ENCODE measurements around the gene CDC25C. TPM values are rescaled to one million over a fixed set of nuclear protein-coding genes. Genes with fewer than 3 reads are reported as not detected.

CDC25C gene
- total RNA-seq, 1 experiment from 2014 or later, result 19.3 TPM

GRCh38 chr5:138364576-138364975 is 33.0 kb upstream of the CDC25C start:
- ChIA-PET CTCF (interaction anchor here (1.3 to 1.4 kb wide), 2 partner anchors 11 to 12 kb away, joined by 4 to 6 read pairs; partner anchors contain the start of gene KDM3B), POLR2A (no interaction called here), RAD21 (ENCODE audit: low non-redundant PET in 1 of 2, low total read pairs in 2 of 2, uncharacterized antibody in 2 of 2, unreplicated experiment in 2 of 2) (no interaction called here)
- no peak for DNase-seq (ENCODE audit: low read depth, low spot score)
- H3K9ac ChIP-seq (ENCODE audit: low read length), result no peak overlapping the region
- TF ChIP-seq ZBTB33 (IDR thresholded peaks at IDR 0.05; ENCODE audit: extremely low read depth, insufficient replicate concordance, low read length), result no peak
- no peak for TF ChIP-seq YY1 (IDR thresholded peaks at IDR 0.05; ENCODE audit: extremely low read depth, insufficient replicate concordance, low read depth, low read length)
- no peak for TF ChIP-seq ATF3 (IDR thresholded peaks at IDR 0.05)
- TF ChIP-seq FOSL1 (IDR thresholded peaks at IDR 0.05; ENCODE audit: low read depth), result no peak
- TF ChIP-seq REST (IDR thresholded peaks at IDR 0.05; ENCODE audit: low read depth), result no peak
- TF ChIP-seq SIN3A (IDR thresholded peaks at IDR 0.05; ENCODE audit: low read depth), result no peak
- TF ChIP-seq POLR2A (IDR thresholded peaks at IDR 0.05; ENCODE audit: borderline replicate concordance, extremely low read depth, insufficient read depth, insufficient read length), result no peak
- TF ChIP-seq MAX (IDR thresholded peaks at IDR 0.05), result no peak
- no peak for TF ChIP-seq SRF (IDR thresholded peaks at IDR 0.05; ENCODE audit: low read depth)
- no peak for TF ChIP-seq CBX3 (IDR thresholded peaks at IDR 0.05; ENCODE audit: low read depth)
- no peak for TF ChIP-seq ZNF274 (IDR thresholded peaks at IDR 0.05; ENCODE audit: low read depth, low read length)
- TF ChIP-seq ELF1 (IDR thresholded peaks at IDR 0.05; ENCODE audit: borderline replicate concordance, low read depth), result no peak
- no peak for TF ChIP-seq JUND (IDR thresholded peaks at IDR 0.05)
- no peak for TF ChIP-seq EZH2phosphoT487 (IDR thresholded peaks at IDR 0.05; ENCODE audit: borderline replicate concordance)
- no peak for TF ChIP-seq EGR1 (IDR thresholded peaks at IDR 0.05; ENCODE audit: low read depth)
- no peak for TF ChIP-seq POLR2AphosphoS5 (IDR thresholded peaks at IDR 0.05; ENCODE audit: low read depth, low read length)
- TF ChIP-seq ZFX (IDR thresholded peaks at IDR 0.05), result no peak
- no peak for TF ChIP-seq SP1 (IDR thresholded peaks at IDR 0.05; ENCODE audit: low read depth)
- no peak for TF ChIP-seq CEBPB (IDR thresholded peaks at IDR 0.05; ENCODE audit: low read depth)
- no peak for TF ChIP-seq EZH2 (IDR thresholded peaks at IDR 0.05)
- no peak overlapping the region for H3K4me3 ChIP-seq (replicated peaks in 1 of 2; ENCODE audit: low read depth in 1 of 2, low read length in 2 of 2)
- H2AFZ ChIP-seq (ENCODE audit: low read depth, low read length, poor library complexity, severe bottlenecking), result no peak overlapping the region
- H3K9me3 ChIP-seq (ENCODE audit: control insufficient read depth in 1 of 2, insufficient read depth in 1 of 2, low read depth in 1 of 2, low read length in 2 of 2), result no peaks in the 10 kb centered on the region
- H3K4me2 ChIP-seq (ENCODE audit: low read length), result no peak overlapping the region
- no peaks in the 10 kb centered on the region for H4K20me1 ChIP-seq (ENCODE audit: insufficient read depth)
- no peak overlapping the region for H3K27ac ChIP-seq (ENCODE audit: low read depth, low read length)
- no peak for ATAC-seq
- peaks cover 94% of the 10 kb centered on the region for H3K79me2 ChIP-seq (ENCODE audit: insufficient read depth, low read length)
- no peaks in the 10 kb centered on the region for H3K4me1 ChIP-seq (ENCODE audit: control insufficient read depth in 1 of 2, insufficient read depth in 2 of 2, low read length in 2 of 2)
- intact Hi-C loops (cut with micrococcal nuclease), result no loop called here
- no peaks in the 10 kb centered on the region for H3K36me3 ChIP-seq (ENCODE audit: control insufficient read depth in 1 of 2, insufficient read depth in 2 of 2, low read length in 2 of 2)
- H3K9me2 ChIP-seq (ENCODE audit: insufficient read depth), result no peaks in the 10 kb centered on the region
- H3K27me3 ChIP-seq (ENCODE audit: insufficient read depth, low read length), result no peaks in the 10 kb centered on the region
- no TSS peak for BruUV-seq (replicated peaks)
